IPS-18c (cell line): ENCODE measurements around the gene IL31RA.

Source experiments
- H3K4me3 ChIP-seq: 2 replicates; pipeline ENCODE4 v1.7.0; 2013; ENCODE audit warnings: low read depth, mild to moderate bottlenecking, low read length, moderate library complexity; ENCODE audit not compliant: insufficient read depth
- H3K9me3 ChIP-seq: one replicate; pipeline ENCODE4 v1.6.1; 2013; ENCODE audit warnings: mild to moderate bottlenecking, low read length, moderate library complexity; ENCODE audit not compliant: control insufficient read depth, insufficient read depth

The IL31RA gene

GRCh38 chr5:55894135-55894534, 43.0 kb downstream of the IL31RA start:
- H3K9me3 ChIP-seq, result no peaks in the 10 kb centered on the region

GRCh38 chr5:55895346-55895745, 44.2 kb downstream of the IL31RA start:
- Histone ChIP-seq H3K9me3 (no peaks in the 10 kb centered on the region), H3K4me3 (no peak overlapping the region)

More at GRCh38 chr5:55894135-55894534, 43.0 kb downstream of the IL31RA start:
- H3K4me3 ChIP-seq, result no peak overlapping the region

- H3K9me3 ChIP-seq, result no peaks in the 10 kb centered on the region
- no peak overlapping the region for H3K4me3 ChIP-seq
These were observed 45.1 kb downstream of the IL31RA start for GRCh38 chr5:55896238-55896637.

- H3K9me3 ChIP-seq, result no peaks in the 10 kb centered on the region
- H3K4me3 ChIP-seq, result no peak overlapping the region
These were observed 45.5 kb downstream of the IL31RA start for GRCh38 chr5:55896663-55897062.

- no peak overlapping the region for H3K4me3 ChIP-seq
These were observed 46.2 kb downstream of the IL31RA start for GRCh38 chr5:55897206-55897894.

GRCh38 chr5:55897905-55898304, 46.7 kb downstream of the IL31RA start:
- no peaks in the 10 kb centered on the region for H3K9me3 ChIP-seq
- no peak overlapping the region for H3K4me3 ChIP-seq

More at GRCh38 chr5:55897206-55897894, 46.2 kb downstream of the IL31RA start:
- H3K9me3 ChIP-seq, result no peaks in the 10 kb centered on the region

GRCh38 chr5:55899344-55899743, 48.2 kb downstream of the IL31RA start:
- H3K9me3 ChIP-seq, result no peaks in the 10 kb centered on the region
- no peak overlapping the region for H3K4me3 ChIP-seq

GRCh38 chr5:55900068-55900467, 48.9 kb downstream of the IL31RA start:
- Histone ChIP-seq H3K9me3 (no peaks in the 10 kb centered on the region), H3K4me3 (no peak overlapping the region)

- Histone ChIP-seq H3K9me3 (no peaks in the 10 kb centered on the region), H3K4me3 (no peak overlapping the region)
These were observed 49.6 kb downstream of the IL31RA start for GRCh38 chr5:55900776-55901175.

- Histone ChIP-seq H3K9me3 (no peaks in the 10 kb centered on the region), H3K4me3 (no peak overlapping the region)
These were observed 51.5 kb downstream of the IL31RA start for GRCh38 chr5:55902696-55903095.

GRCh38 chr5:55903121-55903701, 52.1 kb downstream of the IL31RA start:
- no peak overlapping the region for H3K4me3 ChIP-seq
- no peaks in the 10 kb centered on the region for H3K9me3 ChIP-seq

GRCh38 chr5:55904152-55904551, 53.0 kb downstream of the IL31RA start:
- Histone ChIP-seq H3K4me3 (no peak overlapping the region), H3K9me3 (no peaks in the 10 kb centered on the region)

GRCh38 chr5:55905251-55905650, 54.1 kb downstream of the IL31RA start:
- Histone ChIP-seq H3K4me3 (no peak overlapping the region), H3K9me3 (no peaks in the 10 kb centered on the region)

GRCh38 chr5:55907927-55908326, 56.8 kb downstream of the IL31RA start:
- Histone ChIP-seq H3K4me3 (no peak overlapping the region), H3K9me3 (no peaks in the 10 kb centered on the region)

GRCh38 chr5:55908804-55909203, 57.6 kb downstream of the IL31RA start:
- no peaks in the 10 kb centered on the region for H3K9me3 ChIP-seq
- no peak overlapping the region for H3K4me3 ChIP-seq

GRCh38 chr5:55911784-55912653, 60.9 kb downstream of the IL31RA start:
- Histone ChIP-seq H3K9me3 (no peaks in the 10 kb centered on the region), H3K4me3 (no peak overlapping the region)

GRCh38 chr5:55913466-55914413, 62.6 kb downstream of the IL31RA start:
- Histone ChIP-seq H3K4me3 (no peak overlapping the region), H3K9me3 (no peaks in the 10 kb centered on the region)
